Kidney capillary endothelial cell (primary cell): ENCODE measurements around the gene UEVLD.

Experiments
- DNase-seq: peaks from one replicate; pipeline ENCODE4 v3.0.0-alpha.2; 2018; ENCODE audit warnings: low spot score

The UEVLD gene

GRCh38 chr11:18498039-18498438 is 90.5 kb downstream of the UEVLD start:
- DNase-seq = no peak

GRCh38 chr11:18495703-18496102 is 92.8 kb downstream of the UEVLD start:
- no peak for DNase-seq

GRCh38 chr11:18495271-18495670 is 93.3 kb downstream of the UEVLD start:
- DNase-seq = no peak

GRCh38 chr11:18493310-18493709 is 95.2 kb downstream of the UEVLD start:
- DNase-seq = no peak

- no peak for DNase-seq
Observed at GRCh38 chr11:18492888-18493287, 95.6 kb downstream of the UEVLD start.

- no peak for DNase-seq
Observed at GRCh38 chr11:18491924-18492323, 96.6 kb downstream of the UEVLD start.

GRCh38 chr11:18490736-18491485 is 97.6 kb downstream of the UEVLD start:
- no peak for DNase-seq

- no peak for DNase-seq
Observed at GRCh38 chr11:18490319-18490718, 98.2 kb downstream of the UEVLD start.

GRCh38 chr11:18485913-18486528 is 102.5 kb downstream of the UEVLD start:
- DNase-seq = no peak
